ENCODE data around the gene CNTFR.

The CNTFR gene

DNA sequence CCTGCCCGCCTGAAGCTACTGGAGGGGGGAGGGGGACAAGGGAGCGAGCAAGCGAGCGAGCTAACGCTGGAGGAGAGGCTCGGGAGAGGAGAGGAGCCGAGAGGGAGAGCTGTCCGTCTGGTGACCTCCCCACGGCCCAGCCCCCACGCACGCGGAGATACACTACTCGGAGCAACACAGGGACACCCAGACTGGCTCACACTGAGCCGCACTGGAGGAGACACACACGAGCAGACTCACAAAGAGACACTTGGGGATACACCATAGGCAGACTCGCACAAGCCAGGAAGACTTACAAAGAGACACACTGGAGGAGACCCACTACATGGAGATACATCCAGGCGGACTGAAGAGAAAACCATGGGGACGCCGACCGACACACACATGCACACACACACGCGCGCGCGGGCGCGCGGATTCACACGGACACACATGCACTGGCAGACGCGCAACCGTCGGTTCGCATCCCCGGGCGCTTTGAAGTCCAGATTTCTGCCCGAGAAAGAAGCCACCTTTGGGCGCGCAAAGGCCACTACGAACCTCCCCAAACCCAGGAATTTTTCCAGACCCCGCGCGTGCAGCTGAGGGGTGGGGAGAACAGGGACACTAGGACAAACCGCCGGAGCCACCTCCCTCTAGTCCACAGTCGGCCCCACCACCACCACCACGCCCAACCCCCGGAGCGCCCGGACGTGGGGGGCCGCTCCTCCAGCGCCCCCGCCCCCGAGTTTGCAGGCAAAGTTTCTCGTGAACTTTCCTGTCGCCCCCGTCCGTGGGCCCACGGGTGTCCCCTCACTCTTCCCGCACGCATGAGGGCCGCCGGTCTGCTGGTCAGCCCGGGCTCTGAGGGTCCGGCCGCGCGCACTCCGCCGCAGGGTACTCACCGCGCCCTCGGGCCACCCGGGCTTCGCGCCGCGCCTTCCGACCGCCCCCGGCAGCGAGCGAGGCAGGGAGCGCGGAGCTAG is 571 bp downstream of the CNTFR start:
- no peak for DNase-seq

DNA sequence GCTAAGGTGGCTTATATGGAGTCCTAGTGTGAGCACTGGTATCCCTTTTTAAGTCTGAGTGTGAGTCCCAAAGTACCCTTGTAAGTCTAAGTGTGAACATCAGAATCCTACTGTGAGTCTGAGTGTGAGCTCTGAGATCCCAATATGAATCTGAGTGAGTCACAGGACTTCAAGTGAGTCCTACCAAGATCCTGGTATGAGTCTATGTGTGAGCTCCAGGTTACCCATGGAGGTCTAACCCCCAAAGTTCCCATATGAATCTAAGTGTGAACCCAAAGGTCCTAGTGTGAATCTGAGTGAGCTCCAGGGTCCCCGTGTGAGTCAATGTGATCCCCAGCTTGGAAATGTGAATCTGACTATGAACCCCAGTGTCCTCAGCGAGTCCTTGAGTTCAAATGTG is 2.3 kb downstream of the CNTFR start:
- DNase-seq, result no peak

DNA sequence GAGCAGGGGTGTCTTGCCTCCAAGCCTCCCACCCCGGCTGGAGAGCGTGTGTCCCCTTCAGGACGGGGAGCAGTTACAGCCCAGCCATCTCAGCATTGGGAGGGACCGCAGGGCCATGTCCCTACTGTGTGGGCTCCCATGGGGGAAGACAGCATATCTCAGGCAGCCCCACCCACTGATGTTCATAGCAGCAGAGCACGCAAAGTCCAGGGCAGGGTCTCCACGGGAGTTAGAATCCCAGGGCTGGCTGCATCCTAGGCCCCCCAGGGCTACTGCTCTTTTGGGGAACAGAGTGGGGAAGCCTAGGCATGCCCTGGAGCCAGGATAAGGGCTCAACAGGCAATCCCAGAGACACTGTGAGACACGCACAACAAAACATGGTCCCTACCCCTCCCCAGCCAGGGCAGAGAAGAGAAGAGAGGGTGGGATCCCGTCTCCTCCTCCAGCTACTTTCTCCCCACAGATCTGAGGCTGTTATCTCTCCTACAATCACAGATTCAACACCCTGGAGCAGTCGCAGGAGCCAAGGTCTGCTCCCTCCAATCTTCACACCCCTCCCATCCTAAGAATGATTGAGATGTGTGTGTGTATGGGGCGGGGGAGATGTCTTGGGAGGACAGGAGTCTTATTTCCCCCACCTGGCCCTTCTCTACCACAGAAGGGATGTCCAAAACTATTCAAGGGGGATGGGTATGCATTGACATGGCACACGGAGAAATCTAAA is 3.4 kb downstream of the CNTFR start:
- DNase-seq, result no peak

DNA sequence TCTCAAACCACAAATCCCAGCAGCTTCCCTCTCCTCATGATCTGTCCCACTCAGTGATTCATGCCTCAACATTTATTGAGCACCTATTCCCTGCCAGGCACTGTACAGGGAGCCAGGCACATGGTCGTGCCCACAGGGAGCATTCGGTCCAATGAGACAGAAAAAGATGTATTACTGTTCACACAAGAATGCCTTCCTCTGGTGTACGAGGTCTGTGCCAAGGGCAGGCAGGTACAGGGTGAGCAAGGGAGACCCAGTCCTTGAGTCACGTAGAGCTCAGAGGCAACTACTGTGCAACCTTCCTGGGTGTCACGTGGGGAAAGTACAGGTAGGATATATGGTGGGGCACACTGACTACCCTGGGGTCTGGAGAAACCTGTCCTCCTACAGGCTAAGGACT is 4.6 kb downstream of the CNTFR start:
- DNase-seq, result no peak

DNA sequence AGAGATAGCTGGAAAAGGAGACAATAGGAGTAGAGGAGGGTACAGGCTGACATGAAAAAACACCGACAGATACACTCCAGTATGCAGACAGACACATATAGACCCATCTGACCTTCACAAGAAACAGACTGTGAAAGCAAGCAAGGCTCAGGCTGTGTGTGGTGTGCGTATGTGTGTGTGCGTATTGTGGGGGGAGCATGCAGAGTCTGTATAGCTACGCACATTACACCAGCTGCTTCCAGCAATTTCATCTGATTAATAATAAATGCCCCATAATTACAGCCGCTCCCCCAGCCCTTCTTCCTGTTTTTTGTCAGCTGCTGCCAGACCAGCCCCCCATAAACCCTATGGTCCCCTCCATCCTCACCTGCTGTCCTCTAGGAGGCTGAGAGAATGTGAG is 6.7 kb downstream of the CNTFR start:
- DNase-seq, result no peak

DNA sequence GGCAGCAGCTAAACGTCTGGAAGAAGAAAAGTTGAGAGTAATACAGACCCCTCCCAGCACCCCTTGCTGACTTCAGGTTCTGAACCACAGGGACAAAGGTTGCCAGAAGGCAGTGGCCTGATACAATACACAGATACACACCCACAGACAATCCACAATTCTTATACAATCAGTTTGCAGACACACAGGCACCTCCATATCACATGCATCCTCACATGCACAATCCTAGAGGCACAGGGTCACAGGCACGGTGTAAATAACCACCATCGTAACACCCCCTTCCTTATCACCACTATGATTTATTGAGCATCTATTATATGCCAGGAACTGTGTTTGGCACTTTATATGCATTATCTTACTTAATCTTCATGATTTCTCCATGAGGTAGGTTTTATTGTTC is 8.2 kb downstream of the CNTFR start:
- DNase-seq, result no peak

DNA sequence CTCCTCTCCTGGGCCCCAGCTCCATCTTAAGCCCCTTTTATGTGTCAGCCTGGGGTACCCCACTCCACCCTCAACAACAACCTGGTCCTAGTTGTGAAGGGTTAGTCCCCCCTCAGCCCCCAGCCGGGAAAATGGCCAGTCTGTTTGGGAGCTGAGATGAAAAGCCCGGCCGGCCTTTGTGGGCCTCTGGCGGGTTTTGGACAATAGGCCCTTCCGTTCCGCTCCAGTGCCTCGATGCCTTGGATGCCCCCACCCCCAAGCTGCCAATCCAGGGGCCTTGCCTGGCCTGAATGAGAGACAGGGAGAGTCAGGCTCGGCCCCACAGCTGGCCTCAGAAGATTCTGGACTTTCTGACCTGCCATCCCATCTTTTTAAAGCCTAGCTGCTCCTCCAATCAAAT is 9.2 kb downstream of the CNTFR start:
- no peak for DNase-seq

DNA sequence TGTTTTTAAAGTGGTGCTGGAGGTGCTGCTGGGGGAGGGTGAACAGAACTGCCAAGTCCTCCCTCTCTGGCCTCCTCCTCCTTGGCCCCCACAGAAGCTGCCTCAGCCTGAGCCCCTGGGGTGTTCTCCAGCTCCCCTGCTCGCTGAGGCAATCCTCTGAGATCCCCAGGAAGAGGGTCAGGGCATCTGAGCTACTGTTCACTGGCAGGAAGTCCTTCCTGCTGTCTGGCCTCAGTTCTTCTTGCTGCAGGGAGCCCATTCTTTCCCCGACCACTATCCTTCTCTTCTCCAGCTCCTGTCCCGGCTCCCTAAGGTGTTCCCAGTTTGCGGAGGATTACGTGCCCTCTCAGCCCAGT is 9.7 kb downstream of the CNTFR start:
- no peak for DNase-seq

DNA sequence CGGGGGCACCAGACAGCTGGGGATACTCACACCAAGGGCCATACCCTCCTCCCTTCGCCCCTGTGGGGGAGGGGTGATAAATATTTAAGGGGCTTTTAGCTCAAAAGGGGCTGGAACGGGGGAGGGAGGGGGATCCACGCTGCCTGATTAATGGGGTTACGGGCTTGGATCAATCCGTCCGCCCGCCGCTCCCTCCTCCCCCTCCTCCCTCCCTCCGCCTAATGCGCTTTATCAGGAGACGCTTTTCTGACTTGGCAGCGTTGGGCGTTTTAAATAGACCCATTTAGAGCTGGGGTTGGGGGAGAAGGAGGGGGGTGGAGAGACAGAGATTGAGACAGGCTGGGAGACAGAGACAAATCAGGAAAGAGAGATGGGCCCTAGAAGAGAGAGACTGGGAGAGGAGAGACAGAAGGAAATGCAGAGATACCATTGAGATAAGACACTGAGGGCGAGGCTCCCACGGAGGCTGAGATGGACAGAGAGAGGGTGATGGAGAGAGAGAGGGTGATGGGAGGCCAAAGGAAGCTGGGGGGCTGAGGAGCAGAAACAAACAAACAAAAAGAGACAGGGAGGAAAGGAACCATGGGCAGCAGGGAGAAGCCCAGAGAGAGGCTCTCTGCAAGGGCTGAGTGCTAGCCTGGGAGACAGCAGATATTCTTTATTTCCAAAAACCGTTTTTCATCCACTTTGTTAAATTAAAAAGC is 10.3 kb downstream of the CNTFR start:
- no peak for DNase-seq

DNA sequence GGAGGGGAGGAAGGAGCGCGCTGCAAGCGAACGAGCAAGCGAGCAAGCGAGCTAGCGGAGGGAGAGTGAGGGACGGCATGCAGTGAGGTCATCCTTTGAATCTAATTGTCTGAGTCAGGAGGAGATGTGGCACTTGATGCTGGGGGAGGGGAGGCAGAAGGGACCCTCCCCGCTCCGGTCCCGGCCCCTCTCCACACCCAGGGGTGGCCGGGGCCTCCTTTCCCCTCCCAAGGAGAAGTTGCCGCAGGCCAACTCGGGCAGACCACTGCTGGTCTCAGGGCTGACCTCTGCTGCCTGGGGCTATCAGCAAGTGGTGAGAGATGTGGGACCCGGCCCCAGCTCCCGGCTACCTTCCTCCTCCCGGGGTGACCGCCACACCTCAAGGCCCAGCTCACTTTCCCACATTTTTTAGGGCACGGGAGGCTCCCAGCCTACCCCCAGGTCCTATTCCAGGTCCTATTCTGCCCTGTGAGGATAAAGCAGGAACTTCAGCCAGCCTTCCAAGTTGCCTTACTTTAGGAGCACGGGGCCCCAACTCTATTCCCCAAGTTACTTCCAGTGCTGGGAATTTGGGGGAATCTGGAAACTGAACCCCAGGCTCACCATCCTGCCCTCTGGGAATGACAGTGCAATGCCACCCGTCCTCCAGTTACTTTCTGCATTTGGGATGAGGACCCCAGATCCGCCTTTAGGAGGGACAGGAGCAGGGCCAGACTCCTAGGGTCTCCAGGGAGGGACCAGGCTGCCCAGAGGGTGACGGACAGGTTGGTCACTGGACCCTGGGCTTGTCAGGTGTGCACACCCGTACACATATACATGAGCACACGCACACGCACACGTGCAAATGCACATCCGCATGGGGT is 11.1 kb downstream of the CNTFR start:
- DNase-seq, result no peak

DNA sequence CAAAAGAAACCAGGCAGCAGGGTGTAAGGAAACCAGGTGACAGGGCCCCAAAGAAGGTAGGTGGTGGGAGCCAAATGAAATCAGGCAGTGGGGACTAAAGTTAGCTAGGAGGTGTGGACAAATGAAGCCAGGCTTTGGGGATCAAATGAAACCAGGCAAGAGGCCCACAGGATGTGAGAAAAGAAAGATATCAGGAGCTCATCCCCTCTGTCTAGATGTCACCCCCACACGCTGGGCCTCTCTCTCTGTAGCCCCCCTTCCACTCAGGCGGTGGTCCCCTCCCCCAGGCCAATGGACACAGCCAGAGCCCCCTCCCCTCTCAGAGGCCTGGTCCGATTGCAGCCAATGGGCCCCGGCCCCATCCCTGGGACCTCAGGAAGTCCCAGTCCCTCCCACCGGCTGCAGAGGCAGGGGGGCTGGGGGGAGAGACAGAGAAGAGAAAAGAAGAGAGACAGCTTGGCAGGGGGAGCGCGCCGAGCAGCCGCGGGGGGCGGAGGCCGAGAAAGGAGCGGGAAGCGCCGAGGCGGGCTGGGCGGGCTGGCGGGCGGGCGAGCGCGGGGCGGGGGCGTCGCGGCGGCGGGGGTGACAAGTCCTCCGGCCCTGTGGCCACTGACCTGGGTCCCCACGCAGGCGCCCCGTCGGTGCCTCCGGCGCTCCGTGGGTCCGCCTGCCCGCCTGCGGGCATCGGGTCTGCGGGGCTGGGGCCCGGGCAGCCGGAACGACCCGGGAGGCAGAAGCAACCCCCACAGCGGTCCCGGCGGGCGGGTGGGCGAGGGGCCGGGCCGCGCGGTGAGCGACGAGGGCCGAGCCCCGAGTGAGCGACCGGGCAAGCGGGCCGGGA is 11.9 kb downstream of the CNTFR start:
- no peak for DNase-seq

DNA sequence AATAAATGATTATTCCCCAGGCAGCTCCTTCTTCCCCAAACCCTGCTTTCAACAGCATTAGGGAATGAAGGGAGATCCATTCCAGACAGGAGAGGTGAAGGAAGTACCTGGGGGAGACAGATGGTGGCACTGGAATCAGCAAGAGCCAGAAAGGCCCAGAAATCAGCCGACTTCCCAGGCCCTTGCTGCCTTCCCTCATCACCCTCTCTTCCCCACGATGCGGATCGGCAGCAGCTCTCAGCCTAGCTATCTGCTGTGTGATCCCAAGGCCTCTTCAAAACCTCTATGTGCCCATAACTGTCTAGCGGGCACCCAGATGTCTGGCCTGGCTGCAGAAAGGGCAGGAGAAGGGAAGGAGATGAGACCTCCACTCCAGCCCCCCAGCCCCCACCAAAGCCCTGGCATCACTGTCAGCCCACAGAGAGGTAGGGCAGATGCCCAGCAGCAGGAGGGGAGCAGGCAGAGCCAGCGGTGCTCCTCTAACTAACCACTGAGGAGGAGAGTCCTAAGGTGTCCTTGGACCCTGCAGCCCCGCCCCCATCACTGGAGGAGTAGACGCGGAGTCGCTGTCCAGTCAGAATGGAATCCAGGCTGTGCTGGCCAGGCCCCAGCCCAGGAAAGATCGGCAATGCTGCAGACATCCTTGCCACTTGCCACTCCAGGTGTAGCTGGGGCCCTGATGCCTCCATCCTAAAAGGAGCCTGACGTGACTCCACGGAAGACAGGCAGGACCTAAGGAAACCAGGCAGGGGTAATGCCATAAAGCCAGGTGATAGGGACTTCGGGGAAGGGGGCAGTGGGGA is 12.7 kb downstream of the CNTFR start:
- no peak for DNase-seq

DNA sequence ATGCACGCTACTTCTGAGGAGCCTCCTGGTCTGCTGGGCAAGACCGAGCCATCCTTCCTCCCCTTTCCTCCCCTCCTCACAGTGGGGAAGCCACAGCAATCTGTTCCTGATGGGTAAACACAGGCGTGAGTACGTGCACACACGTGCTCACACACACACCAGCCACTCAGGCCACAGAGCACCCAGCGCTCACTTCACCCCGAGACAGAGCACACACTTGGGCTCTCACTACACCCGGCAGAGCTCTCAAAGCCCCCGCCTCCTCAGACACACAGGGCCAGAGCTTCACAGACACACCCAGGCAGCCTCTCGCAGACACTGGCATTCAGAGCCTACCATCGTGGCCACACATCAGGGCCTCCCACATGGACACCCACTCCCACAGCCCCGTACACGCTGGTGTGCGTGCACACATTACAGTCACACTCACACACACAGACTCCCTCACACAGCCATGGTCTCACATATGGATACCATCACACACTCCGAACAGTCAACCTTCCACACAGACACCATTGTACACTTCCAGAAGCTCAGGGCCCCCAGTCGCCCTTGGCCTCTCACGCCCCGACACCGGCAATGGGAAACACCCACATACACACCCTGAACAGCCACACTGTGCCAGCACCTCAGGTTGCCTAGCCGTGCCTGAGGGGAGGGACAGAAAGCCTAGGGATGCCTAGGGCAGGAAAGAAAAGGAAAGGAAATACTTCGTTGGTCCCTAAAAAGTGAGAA is 13.5 kb downstream of the CNTFR start:
- no peak for DNase-seq

DNA sequence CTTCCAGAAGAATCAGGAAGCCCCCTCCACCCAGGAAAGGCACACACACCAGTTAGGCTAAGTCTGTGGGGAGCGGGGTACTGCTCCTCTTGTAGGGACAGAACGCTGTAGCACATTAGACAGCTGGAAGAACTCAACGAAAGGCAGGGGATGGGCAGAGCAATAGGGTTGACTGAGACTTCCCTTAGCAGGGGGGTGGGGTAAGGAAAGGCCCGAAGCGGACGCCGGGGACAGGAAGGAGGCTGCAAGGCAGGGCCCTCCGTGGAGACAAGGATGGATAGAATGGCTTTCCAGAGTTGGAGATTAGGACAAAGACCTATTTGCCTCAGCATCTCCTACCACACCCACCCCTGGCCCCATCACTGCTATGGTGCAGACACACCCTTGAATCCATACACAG is 14.3 kb downstream of the CNTFR start:
- DNase-seq, result no peak

DNA sequence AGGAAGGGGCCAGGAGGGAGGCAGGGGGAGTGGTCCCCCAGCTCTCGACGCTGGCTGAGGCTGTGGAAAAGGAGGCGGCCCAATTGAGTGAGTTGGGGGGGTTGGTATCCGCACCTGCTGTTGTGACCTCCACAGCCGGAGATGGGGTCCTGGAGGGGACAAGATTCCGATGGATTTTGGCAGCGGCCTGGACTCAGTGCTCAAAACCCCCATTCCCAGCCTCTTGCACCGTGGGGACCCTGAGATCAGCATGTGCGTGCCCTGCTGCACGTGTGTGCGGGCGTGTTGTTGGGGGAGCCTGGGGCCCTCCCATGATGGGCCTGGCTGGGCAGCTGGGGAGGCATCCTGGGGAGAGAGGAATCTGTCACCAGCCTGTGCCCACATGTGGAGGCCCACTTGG is 15.0 kb downstream of the CNTFR start:
- DNase-seq, result no peak

DNA sequence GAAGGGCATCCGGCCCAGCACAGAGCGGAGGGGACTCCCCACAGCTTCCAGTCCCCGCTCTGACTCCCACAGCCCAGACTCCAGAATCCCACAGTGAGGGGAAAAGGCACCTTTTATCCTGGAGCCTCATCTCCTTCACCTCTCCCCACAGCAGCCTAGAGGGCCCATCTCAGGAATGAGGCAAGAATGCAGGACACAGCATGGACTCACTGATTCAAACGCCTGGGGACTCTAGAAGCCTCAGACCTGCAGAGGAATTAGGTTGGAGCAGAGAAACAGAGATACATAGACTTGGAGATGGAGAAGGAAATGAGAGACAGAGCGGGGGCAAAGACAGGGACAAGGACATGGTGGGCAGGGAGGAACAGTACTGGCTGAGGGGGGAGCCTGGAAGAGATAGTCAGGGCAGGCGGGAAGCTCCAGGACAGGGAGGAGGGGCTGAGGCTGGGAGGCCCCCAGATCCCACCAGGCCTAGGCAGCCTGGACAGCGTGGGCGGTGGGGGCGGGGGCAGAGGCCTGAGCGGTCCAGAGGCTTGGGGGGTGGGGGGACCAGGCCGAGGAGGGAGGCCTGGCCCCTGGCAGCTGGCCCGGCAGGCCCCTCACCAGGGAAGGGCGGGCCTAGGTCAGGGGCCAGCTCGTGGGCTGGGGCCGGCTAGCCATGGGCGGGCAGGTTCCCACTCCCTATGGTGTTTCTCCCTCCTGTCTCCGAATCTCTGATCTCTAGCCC is 15.8 kb downstream of the CNTFR start:
- DNase-seq, result no peak

DNA sequence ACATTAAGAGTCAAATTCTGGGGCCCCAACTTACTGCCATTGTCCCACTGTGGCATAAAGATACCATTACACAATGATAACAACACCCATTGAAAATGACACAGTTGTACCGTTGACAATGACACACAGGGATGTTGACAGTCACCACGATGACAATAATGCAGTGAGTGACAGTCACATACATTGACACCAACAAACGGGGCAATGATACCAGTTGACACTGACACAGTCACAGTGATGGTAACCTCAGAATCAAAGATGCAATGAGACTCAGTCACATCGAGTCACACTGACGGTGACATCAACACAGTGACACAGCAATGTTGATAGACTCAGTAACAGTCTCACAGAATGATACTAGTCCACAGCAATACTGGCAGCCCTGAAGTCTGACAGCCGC is 16.9 kb downstream of the CNTFR start:
- DNase-seq, result no peak

DNA sequence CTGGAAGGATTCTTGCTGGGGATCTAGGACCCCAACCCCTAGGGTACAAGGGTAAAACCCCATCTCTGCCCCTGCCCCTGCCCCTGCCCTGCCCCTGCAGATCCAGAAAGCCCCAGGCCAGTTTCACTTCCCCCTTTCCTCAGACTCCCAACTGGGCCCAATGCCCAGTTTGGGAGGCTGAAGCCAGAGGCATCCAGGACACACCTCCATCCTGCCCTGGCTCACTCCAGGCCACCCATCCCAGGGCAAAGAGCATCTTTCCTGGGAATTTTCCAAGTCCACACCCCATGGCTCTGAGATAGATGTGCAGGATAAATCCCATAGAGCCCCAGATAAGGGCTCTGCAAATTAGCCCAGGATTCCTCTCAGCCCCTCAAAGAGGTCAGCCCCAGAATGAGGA is 17.4 kb downstream of the CNTFR start:
- no peak for DNase-seq

DNA sequence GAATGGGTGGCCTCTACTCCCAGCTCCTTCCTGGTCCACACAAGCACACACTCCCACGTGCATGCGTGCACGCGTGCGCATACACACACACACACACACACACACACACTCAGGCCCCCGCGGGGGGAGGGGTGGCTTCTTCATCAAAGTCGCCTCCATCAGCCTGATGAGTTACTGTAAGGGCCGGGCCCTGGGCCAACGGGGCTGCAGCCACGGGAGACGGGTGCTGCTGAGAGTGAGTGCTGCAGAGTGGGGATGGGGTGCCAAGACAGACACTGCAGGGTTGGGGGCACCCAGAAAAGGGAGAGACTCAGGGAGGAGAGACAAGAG is 18.1 kb downstream of the CNTFR start:
- DNase-seq, result no peak
